OCI-LY7 (cell line): ENCODE measurements around the gene CRK. TPM values are rescaled to one million over a fixed set of nuclear protein-coding genes. Genes with fewer than 3 reads are reported as not detected.

Experiments used
- BruUV-seq: library from RNA; stranded (reverse); fragments of 400-500 nt; replicated peaks from 2 replicates; lab custom pipeline; 2021; lab: Mats Ljungman, UMichigan
- CTCF ChIA-PET: fragments of 300-600 bp; sonication (Branson Sonifier 250); formaldehyde crosslinking; loops from one replicate; lab custom pipeline; 2022; ENCODE audit warnings: antibody characterized with exemption; ENCODE audit not compliant: unreplicated experiment; lab: Charles Lee
- POLR2A ChIA-PET: fragments of 300-600 bp; sonication (Branson Sonifier 250); formaldehyde crosslinking; loops from one replicate; lab custom pipeline; 2022; ENCODE audit warnings: antibody characterized with exemption; lab: Charles Lee
- DNase-seq: peaks from one replicate; pipeline ENCODE4 v3.0.0-alpha.2; 2015; ENCODE audit warnings: low spot score
- H2AFZ ChIP-seq: fragments of 200-600 bp; sonication (generic), shearing (Covaris generic); 2 replicates; pipeline ENCODE4 v1.6.1; 2014; ENCODE audit warnings: mild to moderate bottlenecking, antibody characterized with exemption, low read length, moderate library complexity
- H3K27ac ChIP-seq: fragments of 200-600 bp; sonication (generic); 2 replicates; pipeline ENCODE4 v1.5.1; 2014; ENCODE audit warnings: mixed run types, low read depth, mild to moderate bottlenecking, moderate library complexity, low read length, inconsistent platforms; ENCODE audit not compliant: poor library complexity, severe bottlenecking
- H3K36me3 ChIP-seq: fragments of 200-600 bp; sonication (generic); 2 replicates; pipeline ENCODE4 v1.6.1; 2014; ENCODE audit warnings: mild to moderate bottlenecking, antibody characterized with exemption, low read length, moderate library complexity, mixed read lengths; ENCODE audit not compliant: insufficient read depth
- H3K4me1 ChIP-seq: fragments of 200-600 bp; sonication (generic); 2 replicates; pipeline ENCODE4 v1.5.1; 2014; ENCODE audit warnings: mild to moderate bottlenecking, low read length; ENCODE audit not compliant: insufficient read depth, poor library complexity, severe bottlenecking
- H3K4me2 ChIP-seq: fragments of 200-600 bp; sonication (generic); 2 replicates; pipeline ENCODE4 v1.6.1; 2014; ENCODE audit warnings: mild to moderate bottlenecking, low read length
- H3K4me3 ChIP-seq: fragments of 200-600 bp; sonication (generic); 2 replicates; pipeline ENCODE4 v1.5.1; 2014; ENCODE audit warnings: mild to moderate bottlenecking, low read depth, low read length; ENCODE audit not compliant: poor library complexity, severe bottlenecking
- H3K79me2 ChIP-seq: fragments of 200-600 bp; sonication (generic); 2 replicates; pipeline ENCODE4 v1.6.1; 2016; ENCODE audit warnings: low read depth, mild to moderate bottlenecking, low read length, moderate library complexity, mixed read lengths; ENCODE audit not compliant: insufficient read depth
- H3K9me2 ChIP-seq: fragments of 200-600 bp; sonication (generic); 2 replicates; pipeline ENCODE4 v1.6.1; 2016; ENCODE audit warnings: mild to moderate bottlenecking, low read length, mixed read lengths; ENCODE audit not compliant: insufficient read depth
- H3K9me3 ChIP-seq: fragments of 200-600 bp; sonication (generic); 2 replicates; pipeline ENCODE4 v1.6.1; 2014; ENCODE audit warnings: mild to moderate bottlenecking, mixed run types, low read length, mixed read lengths
- H4K20me1 ChIP-seq: fragments of 200-600 bp; sonication (generic); 2 replicates; pipeline ENCODE4 v1.6.1; 2014; ENCODE audit warnings: mild to moderate bottlenecking, antibody characterized with exemption, low read length, moderate library complexity, mixed read lengths; ENCODE audit not compliant: insufficient read depth
- CTCF ChIP-seq: fragments of 200-600 bp; sonication (generic); conservative IDR thresholded peaks from 2 replicates; pipeline ENCODE4 v1.5.1; 2014; ENCODE audit warnings: mild to moderate bottlenecking, antibody characterized with exemption, low read length, moderate library complexity, mixed read lengths
- EZH2phosphoT487 ChIP-seq: fragments of 200-600 bp; sonication (generic); IDR thresholded peaks from 2 replicates; pipeline ENCODE4 v1.6.1; 2018; ENCODE audit warnings: low read depth, borderline replicate concordance, mild to moderate bottlenecking, mixed run types, antibody characterized with exemption, low read length, moderate library complexity, mixed read lengths
- intact Hi-C: fragments of 100-400 bp; cut with micrococcal nuclease; formaldehyde crosslinking; loops from one replicate; pipeline ENCODE4 v1.10.0; 2022; ENCODE audit not compliant: unreplicated experiment
- total RNA-seq, 2 experiments: library from RNA; depleted of rRNA in 1 of 2; stranded (reverse); fragments of >200 nt in 1 of 2; shearing (Covaris generic) in 1 of 2; gene quantifications; 2 replicates each; pipeline ENCODE4 v1.2.3, GENCODE V29; 2014 to 2022

The CRK gene
- total RNA-seq, 2 experiments from 2014 or later, result 30.4 to 32.0 TPM

GRCh38 chr17:1413281-1413791 is 42.7 kb downstream of the CRK start:
- Histone ChIP-seq H3K36me3 (peaks cover 11% of the 10 kb centered on the region; the same call in 1 of the 2 replicates), H3K79me2 (no peaks in the 10 kb centered on the region), H3K9me3 (no peaks in the 10 kb centered on the region), H2AFZ (no peak overlapping the region), H3K27ac (no peak overlapping the region), H3K9me2 (no peaks in the 10 kb centered on the region), H3K4me2 (no peak overlapping the region), H3K4me3 (no peak overlapping the region), H3K4me1 (no peaks in the 10 kb centered on the region), H4K20me1 (no peaks in the 10 kb centered on the region)
- no TSS peak for BruUV-seq
- intact Hi-C loops, result no loop called here
- TF ChIP-seq EZH2phosphoT487 (no peak), CTCF (no peak)
- ChIA-PET CTCF (no interaction called here), POLR2A (interaction anchor here (0.6 to 1.3 kb wide), 3 partner anchors 21 to 28 kb away, joined by 3 to 4 read pairs (median 4); no protein-coding TSS in a partner anchor)
- no peak for DNase-seq

GRCh38 chr17:1412185-1413110 is 43.6 kb downstream of the CRK start:
- TF ChIP-seq EZH2phosphoT487, result no peak
- no peak for TF ChIP-seq CTCF

More at GRCh38 chr17:1412185-1413110, 43.6 kb downstream of the CRK start:
- Histone ChIP-seq H3K79me2 (no peaks in the 10 kb centered on the region), H2AFZ (no peak overlapping the region), H4K20me1 (no peaks in the 10 kb centered on the region), H3K4me3 (no peak overlapping the region), H3K36me3 (peaks cover 5% of the 10 kb centered on the region; the same call in 1 of the 2 replicates), H3K4me1 (no peaks in the 10 kb centered on the region), H3K9me3 (no peaks in the 10 kb centered on the region), H3K9me2 (no peaks in the 10 kb centered on the region), H3K4me2 (no peak overlapping the region), H3K27ac (no peak overlapping the region)
- no peak for DNase-seq
- ChIA-PET POLR2A (no interaction called here), CTCF (no interaction called here)
- intact Hi-C loops, result no loop called here
- no TSS peak for BruUV-seq
